Fibroblast of upper back skin (primary cell): ENCODE measurements around the gene SREBF1.

Experiments
- DNase-seq: peaks from one replicate; pipeline ENCODE4 v3.0.0-alpha.2; 2013

Gene SREBF1

GRCh38 chr17:17772231-17772630 is 64.6 kb downstream of the SREBF1 start:
- no peak for DNase-seq

GRCh38 chr17:17771498-17772201 is 65.1 kb downstream of the SREBF1 start:
- no peak for DNase-seq

- no peak for DNase-seq
Measured at GRCh38 chr17:17770632-17771044, 66.1 kb downstream of the SREBF1 start.

GRCh38 chr17:17769869-17770631 is 66.7 kb downstream of the SREBF1 start:
- DNase-seq = no peak

- no peak for DNase-seq
Measured at GRCh38 chr17:17768424-17769088, 68.2 kb downstream of the SREBF1 start.

- DNase-seq = no peak
Measured at GRCh38 chr17:17767887-17768418, 68.8 kb downstream of the SREBF1 start.

- DNase-seq = peak; percentile 46
Measured at GRCh38 chr17:17767154-17767869, 69.5 kb downstream of the SREBF1 start.

- DNase-seq = no peak
Measured at GRCh38 chr17:17766744-17767120, 70.1 kb downstream of the SREBF1 start.

GRCh38 chr17:17766077-17766743 is 70.6 kb downstream of the SREBF1 start:
- no peak for DNase-seq

- DNase-seq = no peak
Measured at GRCh38 chr17:17765359-17766076, 71.3 kb downstream of the SREBF1 start.

GRCh38 chr17:17763734-17764133 is 73.1 kb downstream of the SREBF1 start:
- no peak for DNase-seq

GRCh38 chr17:17763136-17763535 is 73.7 kb downstream of the SREBF1 start:
- no peak for DNase-seq

- DNase-seq = no peak
Measured at GRCh38 chr17:17762744-17763105, 74.1 kb downstream of the SREBF1 start.
